ENCODE data around the gene SLIT1.

SLIT1 gene

DNA sequence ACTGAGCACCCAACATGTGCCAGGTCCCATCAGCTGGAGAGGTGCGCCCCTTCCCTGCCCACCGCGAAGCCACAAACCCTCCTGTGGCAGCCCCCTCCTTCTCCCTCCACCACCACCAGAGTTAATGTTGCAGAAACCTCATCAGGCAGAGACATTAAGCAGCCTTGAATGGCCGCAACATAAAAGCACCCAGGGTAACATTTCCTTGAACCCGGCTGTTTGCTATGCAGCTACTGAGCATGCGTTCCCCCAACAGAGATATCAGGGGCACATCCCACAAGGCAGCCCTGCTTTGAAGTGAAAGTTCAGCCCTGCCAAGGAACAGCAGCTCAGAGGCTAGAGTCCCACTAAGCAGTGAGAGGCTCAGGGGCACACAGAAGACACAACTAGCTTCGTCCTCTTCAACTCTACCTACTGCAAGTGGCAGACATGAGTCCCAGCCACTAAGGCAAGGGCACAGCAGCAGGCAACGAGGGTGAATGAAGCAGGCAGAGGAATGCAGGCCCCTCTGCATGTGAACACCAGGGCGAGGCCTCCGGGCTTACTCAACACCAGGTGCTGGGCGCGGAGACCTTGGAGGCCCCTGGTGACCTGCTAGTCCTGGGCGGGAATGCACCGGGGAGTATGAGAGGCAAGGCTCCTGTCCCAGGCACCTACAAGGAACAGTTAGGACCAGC is 107.4 kb downstream of the SLIT1 start:
- no peak for DNase-seq

DNA sequence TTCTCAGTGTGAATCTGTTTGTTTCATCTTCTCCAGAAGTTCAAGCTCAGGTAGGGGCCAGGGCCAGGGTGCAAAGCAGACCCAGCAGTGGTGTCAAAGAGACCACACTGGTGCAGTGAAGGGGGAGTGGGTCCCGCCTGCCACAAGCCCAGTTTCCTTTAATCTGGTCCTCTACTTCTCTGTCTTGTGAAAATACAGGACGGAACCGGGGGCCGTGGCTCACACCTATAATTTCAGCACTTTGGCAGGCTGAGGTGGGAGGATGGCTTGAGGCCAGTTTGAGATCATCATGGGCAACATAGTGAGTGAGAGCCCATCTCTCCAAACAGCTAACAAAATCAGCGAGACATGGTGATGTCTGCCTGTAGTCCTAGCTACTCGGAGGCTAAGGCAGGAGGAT is 109.0 kb downstream of the SLIT1 start:
- DNase-seq: no peak

DNA sequence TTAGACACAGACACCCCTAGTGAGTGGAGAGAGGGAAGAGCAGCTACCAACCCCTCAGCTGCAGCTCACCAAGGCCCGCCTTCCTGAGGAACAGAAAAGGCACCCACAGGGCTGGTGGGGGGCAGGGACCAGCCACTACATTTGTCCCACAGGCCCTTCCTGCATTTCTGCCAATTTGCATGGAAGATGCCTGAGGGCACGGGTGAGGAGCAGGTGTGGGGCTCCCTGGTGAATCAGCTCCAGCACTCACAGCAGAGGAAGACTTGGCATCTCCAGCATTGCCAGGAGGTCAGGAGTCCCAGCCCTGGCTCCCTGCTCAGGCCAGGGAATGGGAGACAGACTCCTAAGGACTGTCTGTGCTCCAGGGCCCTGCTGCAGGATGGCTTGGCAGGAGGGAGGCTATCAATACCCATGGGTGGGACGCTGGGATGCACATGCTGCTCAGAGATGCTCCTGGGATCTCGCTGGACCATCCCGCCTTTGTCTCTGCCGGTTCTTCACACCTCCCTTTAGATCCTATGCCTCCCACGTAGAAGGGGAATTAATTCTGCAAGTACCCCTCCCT is 109.7 kb downstream of the SLIT1 start:
- DNase-seq: no peak

DNA sequence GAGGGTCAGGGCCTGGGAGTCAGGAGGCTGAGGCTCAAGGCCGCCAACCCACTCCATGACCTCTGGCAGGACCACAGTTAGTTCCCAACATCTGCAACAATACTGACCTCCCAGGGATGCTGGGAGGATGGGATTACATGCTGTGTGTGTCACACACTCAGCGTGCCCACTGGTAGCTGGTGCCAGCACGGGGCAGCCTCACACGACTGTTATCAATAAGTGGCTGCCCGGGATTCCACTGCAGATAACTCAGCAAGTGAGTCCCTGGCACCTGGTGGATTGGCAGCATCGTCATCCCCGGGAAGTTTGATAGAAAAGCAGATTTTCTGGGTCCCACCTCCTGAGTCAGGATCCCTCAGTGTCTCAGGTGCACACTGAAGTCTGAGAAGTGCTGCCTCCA is 110.3 kb downstream of the SLIT1 start:
- no peak for DNase-seq

DNA sequence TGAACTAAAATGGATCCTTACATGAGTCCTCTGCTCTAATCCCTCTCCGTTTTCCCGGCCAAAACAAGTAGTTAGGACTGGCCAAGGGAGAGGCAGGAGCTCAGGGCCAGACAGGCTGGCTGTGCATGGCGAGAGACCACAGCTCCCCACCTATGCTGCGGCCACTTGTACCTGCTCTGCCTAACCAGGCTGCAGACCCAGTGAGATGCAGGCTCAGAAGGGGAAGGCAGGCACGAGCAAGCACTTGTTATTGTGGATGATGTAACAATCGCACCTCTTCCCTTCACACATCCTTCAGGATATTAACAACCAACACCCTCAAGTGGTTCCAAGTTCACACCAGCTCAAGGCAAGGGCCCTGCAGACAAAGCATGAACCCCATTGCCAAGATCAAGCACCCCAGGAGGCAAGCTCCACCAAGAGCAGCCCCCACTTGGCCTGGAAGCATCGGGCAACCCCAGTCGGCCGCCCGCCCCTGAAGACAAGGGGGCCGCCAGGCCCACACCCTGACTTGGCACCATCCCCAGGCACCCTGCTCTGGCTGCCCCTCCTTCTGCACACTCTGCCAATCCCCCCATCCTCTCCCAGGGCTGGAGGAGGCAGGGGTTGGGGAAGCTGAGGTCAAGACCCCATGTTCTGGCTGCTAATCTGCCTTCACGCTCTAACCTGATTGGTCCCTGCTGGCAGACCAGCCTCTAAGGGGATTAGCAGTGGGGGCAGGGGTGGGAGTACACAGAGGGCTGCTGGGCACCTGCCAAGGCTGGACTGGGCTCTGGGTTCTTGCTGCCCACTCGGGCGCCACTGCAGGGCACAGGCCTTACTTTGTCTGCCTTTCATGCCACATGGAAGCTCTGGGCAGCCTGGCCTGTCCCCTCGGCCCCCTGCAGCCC is 111.3 kb downstream of the SLIT1 start:
- no peak for DNase-seq

DNA sequence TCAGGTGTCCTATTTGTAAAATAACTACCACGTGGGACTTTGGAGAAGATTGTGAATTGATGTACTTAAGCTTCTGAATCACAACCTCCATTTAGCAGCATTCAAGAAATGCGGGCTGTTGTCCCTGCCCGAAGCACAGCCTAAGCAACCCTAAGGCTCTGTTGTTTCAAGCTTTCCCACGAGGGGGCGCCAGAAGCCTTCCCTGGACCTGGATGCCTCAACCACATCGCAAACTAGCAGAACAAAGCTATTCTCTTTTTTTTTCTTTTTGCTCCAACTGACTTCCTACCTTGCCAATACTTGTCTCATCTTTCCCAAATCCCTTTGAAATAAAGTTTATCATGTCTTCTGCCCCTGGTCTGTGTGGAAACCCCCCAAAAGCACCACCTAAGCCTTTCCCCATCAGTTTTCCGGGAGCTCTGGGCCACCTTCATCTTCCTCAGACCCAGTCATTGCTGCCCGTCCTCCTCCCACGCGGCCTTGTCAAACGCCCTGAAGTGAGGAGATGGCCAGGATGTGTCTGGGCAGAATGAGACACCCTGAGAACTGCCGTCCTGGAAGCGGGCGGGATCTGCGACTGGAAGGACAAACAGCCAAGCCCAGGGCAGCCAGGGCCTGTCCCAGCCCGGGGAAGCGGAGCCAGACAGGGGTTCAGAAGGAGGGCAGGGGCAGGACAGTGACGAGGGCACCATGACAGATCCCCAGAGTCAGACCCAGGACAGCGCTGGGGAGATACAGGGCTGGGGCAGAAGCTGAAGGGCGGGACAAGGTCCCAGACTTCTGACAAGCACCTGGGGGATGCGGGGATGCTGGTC is 112.7 kb downstream of the SLIT1 start:
- DNase-seq: peak; percentile 37 to 73 (median 61)

DNA sequence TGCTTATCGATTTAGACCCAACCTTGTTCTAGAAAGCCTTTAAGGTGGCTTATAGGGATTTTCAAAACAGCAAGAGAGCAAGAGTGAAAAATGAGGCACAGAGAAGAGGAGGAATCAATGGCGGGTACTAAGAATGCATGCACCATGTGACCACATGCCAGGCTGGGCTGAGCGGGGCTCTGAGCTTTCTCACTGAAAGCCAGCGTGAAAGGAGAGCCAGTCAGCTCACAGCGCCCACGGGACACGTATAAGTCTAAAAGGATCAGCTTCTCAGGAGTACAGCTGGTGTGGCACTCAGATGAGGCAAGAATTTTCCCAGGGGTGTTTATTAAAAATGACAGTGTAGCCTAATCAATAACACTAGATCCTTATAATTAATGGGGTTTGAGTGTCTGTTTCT is 114.3 kb downstream of the SLIT1 start:
- DNase-seq: no peak

DNA sequence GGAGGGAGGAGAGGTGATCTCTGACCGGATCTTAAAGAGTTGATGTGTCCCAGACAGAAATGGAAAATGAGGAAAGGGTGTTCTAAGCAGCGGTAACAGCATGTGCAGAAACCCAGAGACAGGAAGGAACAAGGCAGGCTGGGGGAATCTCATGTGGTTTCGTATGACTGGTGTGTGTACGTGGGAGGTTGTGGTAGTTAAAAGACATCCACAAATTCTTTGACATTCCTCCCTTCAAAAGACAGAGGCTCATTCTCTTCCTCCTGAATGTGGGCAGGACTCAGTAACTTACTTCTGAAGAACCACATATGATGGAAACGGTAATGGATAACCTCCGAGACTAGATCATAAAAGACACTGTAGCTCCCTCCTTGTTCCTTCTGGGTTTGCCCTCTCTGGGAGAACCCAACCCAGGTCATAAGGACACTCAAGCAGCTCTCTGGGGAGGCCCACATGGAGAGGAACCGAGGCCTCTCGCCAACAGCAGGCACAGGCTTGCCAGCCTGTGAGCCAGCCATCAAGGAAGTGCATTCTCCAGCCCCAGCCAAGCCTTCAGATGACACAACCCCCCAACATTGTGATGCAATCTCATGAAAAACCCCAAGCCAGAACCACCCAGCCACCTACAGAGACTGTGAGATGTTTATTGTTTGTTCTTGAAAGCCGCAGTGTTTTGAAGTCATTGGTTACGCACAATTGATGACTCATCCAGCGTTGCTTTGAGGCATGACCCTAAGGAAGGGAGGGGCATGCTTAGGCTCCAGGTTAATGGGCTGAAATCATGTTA is 116.0 kb downstream of the SLIT1 start:
- peak in 1 of 5 donors; percentile 71 for DNase-seq

DNA sequence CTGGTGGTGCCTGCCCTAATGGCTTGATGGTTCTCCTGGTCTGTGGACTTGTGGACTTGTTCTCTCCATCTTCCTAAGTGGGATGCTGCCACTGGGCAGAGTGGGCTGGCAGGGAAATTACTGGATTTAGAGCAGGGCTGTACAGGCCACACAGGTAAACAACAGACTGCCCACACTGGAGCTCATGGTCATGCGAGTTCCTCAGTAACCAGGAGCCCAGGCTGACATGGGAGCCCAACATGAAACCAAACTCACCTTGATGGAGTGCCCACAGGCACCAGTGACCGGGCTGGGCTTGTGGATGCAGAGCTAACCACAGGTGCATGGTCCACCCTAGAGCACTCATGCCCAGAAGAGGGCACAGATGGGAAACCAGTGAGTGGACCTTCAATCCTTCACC is 116.7 kb downstream of the SLIT1 start:
- no peak for DNase-seq

DNA sequence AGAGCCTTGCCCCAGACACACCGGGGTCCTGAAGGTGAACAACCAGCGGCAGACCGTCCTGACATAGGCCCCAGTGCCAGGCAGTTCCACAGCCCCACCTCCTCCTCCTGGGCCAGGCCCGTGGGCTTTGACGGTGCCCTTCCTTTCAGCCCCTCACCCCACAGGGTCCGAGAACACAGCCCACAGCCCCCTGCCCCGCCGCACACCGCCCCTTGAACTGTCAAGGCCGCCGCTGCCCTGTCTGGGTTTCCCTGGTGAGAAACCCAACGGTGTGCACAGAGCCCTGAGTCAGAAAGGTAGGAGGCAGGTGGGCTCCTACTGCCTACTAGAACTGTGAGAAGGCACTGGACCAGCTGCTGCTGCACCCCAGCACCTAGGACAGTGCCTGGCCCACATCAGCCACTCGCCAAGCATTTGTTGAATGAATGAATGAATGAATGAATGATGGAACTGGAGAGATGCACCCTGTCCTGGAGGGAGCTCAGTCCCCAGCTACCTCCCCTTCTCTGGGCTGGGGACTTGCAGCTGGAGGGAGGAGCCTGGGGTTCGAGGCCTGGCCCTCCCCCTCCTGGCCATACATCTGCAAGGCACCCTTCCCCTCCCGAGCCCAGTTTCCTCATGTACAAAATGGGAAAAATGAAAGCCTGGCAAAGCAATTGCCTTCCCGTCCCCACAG is 117.9 kb downstream of the SLIT1 start:
- DNase-seq: no peak

DNA sequence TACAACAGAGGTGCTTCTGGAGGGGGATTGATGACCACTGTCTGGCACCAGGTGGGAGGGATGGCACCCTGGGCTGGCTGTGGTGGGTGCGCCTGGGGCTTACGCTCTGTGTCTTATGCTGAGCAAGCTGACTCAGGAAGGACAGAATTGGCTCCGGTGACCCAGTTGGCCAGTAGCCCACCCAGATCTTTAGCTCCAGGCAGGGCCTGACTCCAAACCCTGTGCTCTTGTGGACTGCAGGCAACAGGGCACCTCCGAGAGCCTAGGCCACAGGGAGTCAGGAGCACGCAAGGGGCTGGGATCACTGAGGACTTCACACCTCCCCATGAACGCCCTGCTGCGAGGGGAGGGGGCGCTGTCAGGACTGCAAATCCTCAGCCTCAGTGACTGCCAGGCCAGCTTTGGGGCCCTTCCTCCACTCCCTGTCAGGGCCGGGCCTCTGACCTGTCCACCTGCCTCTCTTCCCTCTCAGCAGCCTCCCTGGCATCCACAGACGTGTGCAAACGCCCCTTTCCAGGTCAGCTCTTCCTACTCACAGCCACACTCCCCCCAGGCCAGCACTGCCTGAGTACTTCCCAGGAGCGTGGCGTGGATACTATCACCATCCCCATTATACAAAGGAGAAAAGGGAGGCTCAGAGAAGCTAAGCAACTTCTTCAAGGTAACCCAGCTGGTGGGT is 118.7 kb downstream of the SLIT1 start:
- DNase-seq: no peak

DNA sequence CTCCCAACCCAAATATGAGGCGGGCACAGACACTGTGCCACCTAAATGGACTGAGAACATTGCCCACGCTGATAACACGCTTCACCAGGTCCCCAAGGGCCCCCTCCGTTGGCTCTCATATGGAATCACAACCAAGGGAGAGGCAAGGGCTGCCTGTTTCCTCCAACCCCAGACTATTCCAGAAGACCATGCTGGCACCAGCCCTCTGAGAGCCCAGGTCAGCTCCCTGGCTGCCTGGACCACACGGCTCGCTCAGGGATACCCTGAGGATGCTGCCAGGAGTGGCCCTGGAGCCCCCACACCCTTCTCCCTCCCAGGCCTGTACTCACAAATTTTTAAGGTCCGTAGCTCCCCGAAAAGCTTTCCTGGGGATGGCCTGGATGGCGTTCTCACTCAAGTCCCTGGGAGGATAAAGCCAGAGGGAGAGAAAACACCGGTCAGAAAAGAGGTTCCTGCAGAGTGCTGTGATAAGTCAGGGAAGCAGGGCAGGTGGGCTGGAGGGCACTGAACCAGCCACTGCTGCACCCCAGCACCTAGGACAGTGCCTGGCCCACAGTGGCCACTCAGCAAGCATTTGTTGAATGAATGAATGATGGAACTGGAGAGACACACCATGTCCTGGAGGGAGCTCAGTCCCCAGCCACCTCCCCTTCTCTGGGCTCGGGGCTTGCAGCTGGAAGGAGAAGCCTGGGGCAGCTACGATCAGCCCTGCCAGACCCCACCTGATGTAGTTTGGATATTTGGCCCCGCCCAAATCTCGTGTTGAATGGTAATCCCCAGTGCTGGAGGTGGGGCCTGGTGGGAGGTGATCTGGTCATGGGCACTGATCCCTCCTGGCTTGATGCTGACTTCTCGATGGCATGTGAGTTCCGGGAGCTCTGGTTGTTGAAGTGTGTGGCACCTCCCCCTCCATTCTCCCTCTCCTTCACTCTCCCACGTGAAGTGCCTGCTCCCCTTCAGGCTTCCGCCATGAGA is 119.8 kb downstream of the SLIT1 start:
- DNase-seq: no peak

DNA sequence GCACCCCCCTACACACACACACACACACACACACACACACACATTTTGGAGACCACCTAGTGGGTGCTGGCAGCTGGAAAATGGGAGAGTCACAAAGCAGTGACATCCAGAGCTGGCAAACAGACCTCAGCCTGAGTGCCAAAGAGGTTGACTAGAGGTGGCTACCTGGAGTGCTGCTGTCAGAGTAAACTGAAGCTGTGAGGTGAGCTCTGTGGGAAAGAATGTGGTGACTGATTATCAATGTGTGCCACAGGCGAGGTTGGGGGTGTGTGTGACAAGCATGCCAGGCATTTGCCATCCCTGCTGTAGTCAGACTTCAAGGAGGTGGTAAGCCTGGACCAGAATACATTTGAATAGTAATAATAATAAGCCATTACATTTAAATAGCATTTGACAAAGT is 120.6 kb downstream of the SLIT1 start:
- no peak for DNase-seq

DNA sequence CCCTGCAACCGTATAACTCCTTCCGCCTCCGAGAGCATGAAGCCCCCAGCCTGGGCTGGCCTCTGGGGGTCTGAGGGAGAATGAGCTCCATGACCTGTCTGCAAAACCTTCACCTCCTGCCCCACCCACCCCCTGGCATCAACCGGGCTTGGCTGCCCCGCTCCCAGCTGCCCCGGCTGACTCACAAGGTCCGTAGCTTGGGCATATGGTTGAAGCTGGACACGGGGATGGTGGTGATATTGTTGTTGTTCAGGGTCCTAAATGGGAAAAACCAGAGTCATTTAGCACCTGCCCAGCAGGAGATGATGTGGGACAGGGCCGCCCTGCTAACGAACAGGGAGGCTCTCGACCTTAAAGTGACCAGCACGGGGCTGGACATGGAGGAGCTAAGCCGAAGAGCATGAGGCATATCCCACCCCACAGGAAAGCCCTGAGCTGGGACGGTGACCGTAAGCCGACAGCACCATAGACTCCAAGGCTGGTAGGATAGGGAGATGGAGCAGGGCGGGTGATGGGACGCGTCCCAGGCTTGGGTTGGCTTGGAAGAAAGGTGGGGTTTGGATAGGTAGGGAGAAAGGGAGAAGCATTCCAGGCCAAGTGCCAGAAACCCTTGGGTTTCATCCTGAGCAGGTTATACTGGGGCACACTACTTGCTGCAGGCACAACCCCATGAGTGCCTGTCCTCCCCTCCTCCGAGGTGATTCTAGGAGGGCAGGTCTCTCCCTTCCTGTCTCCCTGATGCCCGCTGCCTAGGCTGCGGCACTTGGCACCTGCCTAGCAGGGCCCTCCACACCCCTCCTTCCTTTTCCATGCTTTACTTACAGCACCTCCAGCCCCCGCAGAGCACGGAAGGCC is 121.5 kb downstream of the SLIT1 start:
- no peak for DNase-seq

DNA sequence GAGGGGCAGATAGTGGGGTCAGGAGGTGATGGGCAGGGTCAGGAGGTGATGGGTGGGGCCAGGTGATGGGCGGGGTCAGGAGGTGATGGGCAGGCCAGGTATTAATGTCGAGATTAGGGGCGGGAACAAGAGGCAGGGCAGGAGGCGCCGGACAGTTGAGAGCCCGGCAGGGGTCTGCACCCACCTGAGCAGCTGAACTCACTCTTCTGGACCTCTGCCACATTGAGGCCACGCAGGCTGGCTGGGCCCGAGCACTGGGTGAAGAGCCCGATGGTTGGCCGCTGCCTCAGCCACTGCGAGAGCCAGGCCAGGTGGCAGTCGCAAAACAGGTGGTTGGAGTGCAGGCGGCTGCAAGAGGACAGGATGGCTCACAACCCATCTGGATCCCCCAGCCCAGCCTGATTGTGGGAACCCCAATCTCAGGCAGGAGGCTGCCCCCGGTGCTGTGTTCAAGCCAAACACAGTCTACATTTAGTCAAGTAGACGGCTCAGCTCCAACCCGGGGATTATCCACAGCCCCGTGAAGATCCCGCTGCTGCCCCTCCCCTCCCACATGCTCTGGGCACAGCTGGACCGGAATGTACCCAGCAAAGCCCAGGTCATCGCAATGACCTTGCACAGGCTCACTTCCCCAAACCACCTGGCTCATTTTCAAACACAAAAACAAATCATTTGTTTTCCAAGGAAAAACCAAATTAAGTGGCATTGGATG is 122.3 kb downstream of the SLIT1 start:
- DNase-seq: no peak

DNA sequence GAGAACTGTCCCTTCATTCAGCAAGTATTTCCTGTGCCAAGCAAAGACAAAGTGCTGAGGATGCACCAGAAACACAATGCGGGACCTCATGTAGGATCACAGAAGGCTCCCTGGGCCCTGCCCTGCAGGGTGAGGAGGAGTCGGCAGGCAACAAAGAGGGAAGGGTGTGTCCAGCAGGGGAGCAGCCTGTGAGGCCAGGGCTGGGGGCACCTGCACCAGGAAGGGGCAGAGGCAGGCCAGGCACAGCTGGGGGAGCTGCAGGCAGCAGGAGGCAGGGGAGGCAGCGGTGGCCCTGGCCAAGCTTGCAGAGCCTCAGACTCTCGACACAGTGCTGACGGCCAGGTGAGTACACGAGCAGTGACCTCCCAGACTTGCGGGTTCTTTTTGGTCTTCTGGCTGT is 123.3 kb downstream of the SLIT1 start:
- no peak for DNase-seq

DNA sequence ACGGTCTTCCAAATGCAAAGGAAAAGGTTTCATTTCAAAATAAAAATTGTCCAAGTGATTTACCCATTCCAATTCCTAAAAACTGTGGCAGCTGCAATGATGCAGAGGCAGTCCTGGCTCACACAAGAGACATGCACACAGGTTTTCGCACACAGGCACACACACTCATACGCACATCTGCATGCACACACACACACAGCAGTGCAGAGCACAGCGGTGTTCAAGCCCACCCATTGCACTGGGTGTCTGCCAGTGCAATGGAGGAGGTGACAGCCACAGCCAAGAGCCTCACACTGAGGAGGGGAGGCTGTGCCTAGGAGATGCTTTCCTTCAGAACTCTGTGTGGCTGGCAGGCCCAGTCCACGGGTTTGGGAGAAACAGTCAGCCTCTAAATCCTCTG is 123.7 kb downstream of the SLIT1 start:
- DNase-seq: no peak

DNA sequence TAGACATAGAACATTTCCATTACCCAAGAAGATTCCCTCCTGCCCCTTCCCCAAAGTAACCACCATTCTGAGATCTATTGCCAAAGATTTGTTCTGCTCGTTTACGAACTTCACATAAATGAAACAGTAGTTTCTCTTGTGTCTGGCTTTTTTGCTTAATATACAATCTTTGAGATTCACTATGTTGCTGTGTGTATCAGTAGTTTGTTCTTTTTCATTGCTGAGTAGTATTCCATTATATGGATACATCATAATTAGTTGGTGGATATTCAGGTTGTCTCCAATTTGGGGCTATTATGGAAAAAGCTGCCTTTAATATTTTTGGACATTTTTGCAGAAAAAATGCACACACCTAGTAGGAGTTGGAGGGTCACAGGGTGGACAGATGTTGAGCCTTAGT is 124.3 kb downstream of the SLIT1 start:
- no peak for DNase-seq
